HG03025 (cell line): Measurements from ENCODE around the gene ACRBP.
"Not testable (repeated sequence)": the region's sequence is repeated elsewhere in the genome, so short reads cannot be mapped to it uniquely, and the experiment has no call there.

Experiments used
- ATAC-seq: cut with Tn5 transposase; IDR thresholded peaks from one replicate; pipeline ENCODE4 v1.9.1; 2021; ENCODE audit warnings: mild to moderate bottlenecking, moderate library complexity; ENCODE audit not compliant: unreplicated experiment, low FRiP score

Gene ACRBP

GRCh38 chr12:6618483-6619225, 28.6 kb downstream of the ACRBP start:
- ATAC-seq: no peak

GRCh38 chr12:6615802-6616201, 31.4 kb downstream of the ACRBP start:
- no peak for ATAC-seq

GRCh38 chr12:6614513-6615172, 32.6 kb downstream of the ACRBP start:
- ATAC-seq: no peak

- ATAC-seq: no peak
These were observed 33.3 kb downstream of the ACRBP start for GRCh38 chr12:6613776-6614512.

GRCh38 chr12:6613015-6613775, 34.0 kb downstream of the ACRBP start:
- no peak for ATAC-seq

- no peak for ATAC-seq
These were observed 34.6 kb downstream of the ACRBP start for GRCh38 chr12:6612652-6613014.

- no peak for ATAC-seq
These were observed 35.0 kb downstream of the ACRBP start for GRCh38 chr12:6612247-6612646.

GRCh38 chr12:6608592-6609281, 38.5 kb downstream of the ACRBP start:
- ATAC-seq: no peak

- no peak for ATAC-seq
These were observed 39.3 kb downstream of the ACRBP start for GRCh38 chr12:6607751-6608591.

GRCh38 chr12:6606331-6607131, 40.7 kb downstream of the ACRBP start:
- ATAC-seq: no peak

- no peak for ATAC-seq
These were observed 41.6 kb downstream of the ACRBP start for GRCh38 chr12:6605421-6606330.

GRCh38 chr12:6604259-6605029, 42.8 kb downstream of the ACRBP start:
- ATAC-seq: no peak

- no peak for ATAC-seq
These were observed 44.1 kb downstream of the ACRBP start for GRCh38 chr12:6603095-6603567.

- no peak for ATAC-seq
These were observed 44.7 kb downstream of the ACRBP start for GRCh38 chr12:6602526-6602925.

GRCh38 chr12:6595673-6596072, 51.6 kb downstream of the ACRBP start:
- ATAC-seq: not testable (repeated sequence)

- no peak for ATAC-seq
These were observed 55.1 kb downstream of the ACRBP start for GRCh38 chr12:6592087-6592486.
